Neural cell (in vitro differentiated cells): ENCODE data around the gene XDH. TPM values are rescaled to one million over a fixed set of nuclear protein-coding genes. Genes with fewer than 3 reads are reported as not detected.

Source experiments
- H2AFZ ChIP-seq: fragments of 200-600, 300-800 bp; sonication (generic), shearing (Covaris generic); 2 replicates; pipeline ENCODE4 v1.6.0; 2014; ENCODE audit warnings: low read depth, mild to moderate bottlenecking, antibody characterized with exemption, low read length, moderate library complexity
- H3F3A ChIP-seq: fragments of 200-600 bp; shearing (Covaris generic); 2 replicates; pipeline ENCODE4 v1.6.1; 2016; ENCODE audit warnings: mild to moderate bottlenecking, moderate library complexity, mixed read lengths, antibody characterized with exemption, low read length; ENCODE audit not compliant: insufficient read depth, poor library complexity, severe bottlenecking
- H3K27ac ChIP-seq: fragments of 200-600, 300-800 bp; sonication (generic), shearing (Covaris generic); 2 replicates; pipeline ENCODE4 v1.5.1; 2014; ENCODE audit warnings: mild to moderate bottlenecking, low read length, moderate library complexity
- H3K27me3 ChIP-seq: fragments of 300-800, 200-600 bp; sonication (generic), shearing (Covaris generic); 2 replicates; pipeline ENCODE4 v1.6.0; 2014; ENCODE audit warnings: mild to moderate bottlenecking, low read depth, low read length, moderate library complexity; ENCODE audit not compliant: insufficient read depth
- H3K36me3 ChIP-seq: fragments of 300-800, 200-600 bp; sonication (generic), shearing (Covaris generic); 2 replicates; pipeline ENCODE4 v1.5.1; 2014; ENCODE audit warnings: mild to moderate bottlenecking, antibody characterized with exemption, low read length, moderate library complexity; ENCODE audit not compliant: insufficient read depth
- H3K4me2 ChIP-seq: fragments of 300-800, 200-600 bp; sonication (generic), shearing (Covaris generic); 2 replicates; pipeline ENCODE4 v1.6.0; 2014; ENCODE audit warnings: mild to moderate bottlenecking, low read length
- H3K4me3 ChIP-seq: fragments of 300-800, 200-600 bp; sonication (generic), shearing (Covaris generic); 2 replicates; pipeline ENCODE4 v1.5.1; 2014; ENCODE audit warnings: mild to moderate bottlenecking, low read length, moderate library complexity
- H3K79me2 ChIP-seq: fragments of 200-600 bp; shearing (Covaris generic); replicated peaks from 2 replicates; pipeline ENCODE4 v1.6.0; 2014; ENCODE audit warnings: mild to moderate bottlenecking, low read length, moderate library complexity; ENCODE audit not compliant: insufficient read depth
- H3K9ac ChIP-seq: fragments of 300-800, 200-600 bp; sonication (generic), shearing (Covaris generic); 2 replicates; pipeline ENCODE4 v1.6.1; 2016; ENCODE audit warnings: mild to moderate bottlenecking, low read length, mixed read lengths
- H3K9me2 ChIP-seq: fragments of 200-600 bp; shearing (Covaris generic); 2 replicates; pipeline ENCODE4 v1.6.1; 2016; ENCODE audit warnings: mild to moderate bottlenecking, low read length, mixed read lengths; ENCODE audit not compliant: insufficient read depth
- H3K9me3 ChIP-seq: fragments of 200-600, 300-800 bp; sonication (generic), shearing (Covaris generic); 2 replicates; pipeline ENCODE4 v1.6.1; 2016; ENCODE audit warnings: mild to moderate bottlenecking, mixed run types, low read length, moderate library complexity, mixed read lengths
- H4K20me1 ChIP-seq: fragments of 200-600 bp; shearing (Covaris generic); 2 replicates; pipeline ENCODE4 v1.6.1; 2016; ENCODE audit warnings: mild to moderate bottlenecking, mixed run types; ENCODE audit not compliant: insufficient read depth
- EP300 ChIP-seq: fragments of 450-650 bp; conservative IDR thresholded peaks from 2 replicates; pipeline ENCODE4 v1.6.1; 2014; ENCODE audit warnings: antibody characterized with exemption, mild to moderate bottlenecking, moderate library complexity; ENCODE audit not compliant: poor library complexity, severe bottlenecking
- EZH2 ChIP-seq: fragments of 200-600, 300-800 bp; shearing (Covaris generic), sonication (generic); IDR thresholded peaks from 2 replicates; pipeline ENCODE4 v1.6.1; 2014; ENCODE audit warnings: antibody characterized with exemption, low read length, borderline replicate concordance, mild to moderate bottlenecking; ENCODE audit not compliant: insufficient read depth, poor library complexity, severe bottlenecking
- MXI1 ChIP-seq: fragments of 450-650 bp; conservative IDR thresholded peaks from 2 replicates; pipeline ENCODE4 v1.6.1; 2014; ENCODE audit warnings: antibody characterized with exemption, mild to moderate bottlenecking; ENCODE audit not compliant: poor library complexity, severe bottlenecking
- POLR2AphosphoS5 ChIP-seq: IDR thresholded peaks from 2 replicates; pipeline ENCODE4 v1.6.1; 2012
- RAD21 ChIP-seq: fragments of 450-650 bp; conservative IDR thresholded peaks from 2 replicates; pipeline ENCODE4 v1.6.1; 2014; ENCODE audit warnings: antibody characterized with exemption, mild to moderate bottlenecking, moderate library complexity
- SMC3 ChIP-seq: fragments of 450-650 bp; conservative IDR thresholded peaks from 2 replicates; pipeline ENCODE4 v1.6.1; 2014; ENCODE audit warnings: antibody characterized with exemption, mild to moderate bottlenecking, moderate library complexity; ENCODE audit not compliant: poor library complexity
- TAF1 ChIP-seq: IDR thresholded peaks from 2 replicates; pipeline ENCODE4 v1.6.1; 2012; ENCODE audit warnings: low read depth
- polyA plus RNA-seq: library from polyadenylated mRNA; depleted of rRNA; stranded (reverse); fragments of >200 nt; gene quantifications from 2 replicates; pipeline ENCODE4 v1.2.3, GENCODE V29; 2014
- TF ChIP-seq, protein P1 (sequence below): fragments of 450-650 bp; IDR thresholded peaks from 2 replicates; pipeline ENCODE4 v1.5.1; 2014; ENCODE audit warnings: antibody characterized with exemption, mild to moderate bottlenecking, moderate library complexity; ENCODE audit not compliant: poor library complexity, severe bottlenecking
- TF ChIP-seq, protein P2 (sequence below): IDR thresholded peaks from 2 replicates; pipeline ENCODE4 v1.6.1; 2012; ENCODE audit warnings: borderline replicate concordance

The XDH gene
- polyA plus RNA-seq, 1 donor from 2014 or later: 0.48 TPM

DNA sequence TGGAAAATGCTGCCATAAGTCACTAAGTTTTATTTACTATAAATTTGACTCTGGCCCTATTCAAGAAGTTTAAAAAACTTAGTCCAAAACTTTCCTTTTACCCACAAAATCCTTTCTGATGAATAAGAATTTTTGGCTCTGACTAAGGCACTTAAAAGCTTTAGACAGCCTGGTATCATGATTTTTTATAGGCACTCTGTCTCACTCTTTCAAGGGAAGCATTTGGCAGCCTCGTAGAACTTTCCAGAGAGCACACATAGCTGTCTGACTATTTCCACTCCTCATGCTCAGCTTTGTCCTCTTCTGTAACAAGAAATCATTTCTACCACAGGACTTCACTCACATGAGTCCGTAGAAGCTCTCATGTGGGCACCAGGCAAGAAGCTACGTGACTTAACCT, 32.3 kb upstream of the XDH start:
- Histone ChIP-seq H3K79me2 (no peaks in the 10 kb centered on the region), H4K20me1 (no peaks in the 10 kb centered on the region), H3K4me3 (no peak overlapping the region), H3K9me2 (no peaks in the 10 kb centered on the region), H3K9ac (no peak overlapping the region), H3K27ac (no peak overlapping the region), H3K36me3 (no peaks in the 10 kb centered on the region), H2AFZ (no peak overlapping the region), H3K9me3 (peaks cover 5% of the 10 kb centered on the region), H3K27me3 (no peaks in the 10 kb centered on the region), H3F3A (no peaks in the 10 kb centered on the region), H3K4me2 (no peak overlapping the region)
- TF ChIP-seq SMC3: no peak
- no peak for TF ChIP-seq POLR2AphosphoS5
- no peak for TF ChIP-seq EZH2
- TF ChIP-seq, protein P1, sequence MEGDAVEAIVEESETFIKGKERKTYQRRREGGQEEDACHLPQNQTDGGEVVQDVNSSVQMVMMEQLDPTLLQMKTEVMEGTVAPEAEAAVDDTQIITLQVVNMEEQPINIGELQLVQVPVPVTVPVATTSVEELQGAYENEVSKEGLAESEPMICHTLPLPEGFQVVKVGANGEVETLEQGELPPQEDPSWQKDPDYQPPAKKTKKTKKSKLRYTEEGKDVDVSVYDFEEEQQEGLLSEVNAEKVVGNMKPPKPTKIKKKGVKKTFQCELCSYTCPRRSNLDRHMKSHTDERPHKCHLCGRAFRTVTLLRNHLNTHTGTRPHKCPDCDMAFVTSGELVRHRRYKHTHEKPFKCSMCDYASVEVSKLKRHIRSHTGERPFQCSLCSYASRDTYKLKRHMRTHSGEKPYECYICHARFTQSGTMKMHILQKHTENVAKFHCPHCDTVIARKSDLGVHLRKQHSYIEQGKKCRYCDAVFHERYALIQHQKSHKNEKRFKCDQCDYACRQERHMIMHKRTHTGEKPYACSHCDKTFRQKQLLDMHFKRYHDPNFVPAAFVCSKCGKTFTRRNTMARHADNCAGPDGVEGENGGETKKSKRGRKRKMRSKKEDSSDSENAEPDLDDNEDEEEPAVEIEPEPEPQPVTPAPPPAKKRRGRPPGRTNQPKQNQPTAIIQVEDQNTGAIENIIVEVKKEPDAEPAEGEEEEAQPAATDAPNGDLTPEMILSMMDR: no peak
- TF ChIP-seq MXI1: no peak
- no peak for TF ChIP-seq RAD21
- TF ChIP-seq TAF1: no peak
- TF ChIP-seq, protein P2, sequence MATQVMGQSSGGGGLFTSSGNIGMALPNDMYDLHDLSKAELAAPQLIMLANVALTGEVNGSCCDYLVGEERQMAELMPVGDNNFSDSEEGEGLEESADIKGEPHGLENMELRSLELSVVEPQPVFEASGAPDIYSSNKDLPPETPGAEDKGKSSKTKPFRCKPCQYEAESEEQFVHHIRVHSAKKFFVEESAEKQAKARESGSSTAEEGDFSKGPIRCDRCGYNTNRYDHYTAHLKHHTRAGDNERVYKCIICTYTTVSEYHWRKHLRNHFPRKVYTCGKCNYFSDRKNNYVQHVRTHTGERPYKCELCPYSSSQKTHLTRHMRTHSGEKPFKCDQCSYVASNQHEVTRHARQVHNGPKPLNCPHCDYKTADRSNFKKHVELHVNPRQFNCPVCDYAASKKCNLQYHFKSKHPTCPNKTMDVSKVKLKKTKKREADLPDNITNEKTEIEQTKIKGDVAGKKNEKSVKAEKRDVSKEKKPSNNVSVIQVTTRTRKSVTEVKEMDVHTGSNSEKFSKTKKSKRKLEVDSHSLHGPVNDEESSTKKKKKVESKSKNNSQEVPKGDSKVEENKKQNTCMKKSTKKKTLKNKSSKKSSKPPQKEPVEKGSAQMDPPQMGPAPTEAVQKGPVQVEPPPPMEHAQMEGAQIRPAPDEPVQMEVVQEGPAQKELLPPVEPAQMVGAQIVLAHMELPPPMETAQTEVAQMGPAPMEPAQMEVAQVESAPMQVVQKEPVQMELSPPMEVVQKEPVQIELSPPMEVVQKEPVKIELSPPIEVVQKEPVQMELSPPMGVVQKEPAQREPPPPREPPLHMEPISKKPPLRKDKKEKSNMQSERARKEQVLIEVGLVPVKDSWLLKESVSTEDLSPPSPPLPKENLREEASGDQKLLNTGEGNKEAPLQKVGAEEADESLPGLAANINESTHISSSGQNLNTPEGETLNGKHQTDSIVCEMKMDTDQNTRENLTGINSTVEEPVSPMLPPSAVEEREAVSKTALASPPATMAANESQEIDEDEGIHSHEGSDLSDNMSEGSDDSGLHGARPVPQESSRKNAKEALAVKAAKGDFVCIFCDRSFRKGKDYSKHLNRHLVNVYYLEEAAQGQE: no peak
- TF ChIP-seq EP300: no peak

DNA sequence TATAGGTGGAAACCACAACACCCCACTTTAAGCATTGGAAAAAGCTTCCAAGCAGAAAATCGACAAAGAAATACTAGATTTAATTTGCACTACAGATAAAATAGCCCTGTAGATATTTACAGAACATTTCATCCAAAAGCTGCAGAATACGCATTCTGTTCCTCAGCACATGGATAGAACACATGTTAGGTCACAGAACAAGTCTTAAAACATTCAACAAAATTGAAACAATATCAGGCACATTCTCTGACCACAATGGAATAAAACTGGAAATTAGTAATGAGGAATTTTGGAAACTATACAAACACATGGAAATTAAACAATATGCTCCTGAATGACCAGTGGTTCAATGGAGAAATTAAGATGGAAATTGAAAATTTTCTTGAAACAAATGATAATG, 27.8 kb upstream of the XDH start:
- no peaks in the 10 kb centered on the region for H3K79me2 ChIP-seq
- no peak overlapping the region for H3K4me3 ChIP-seq
- H3K4me2 ChIP-seq: no peak overlapping the region
- H3K27me3 ChIP-seq: no peaks in the 10 kb centered on the region
- no peak overlapping the region for H2AFZ ChIP-seq
- H3K9me3 ChIP-seq: peaks cover 5% of the 10 kb centered on the region
- H3F3A ChIP-seq: no peaks in the 10 kb centered on the region
- TF ChIP-seq, protein P2: no peak
- no peak for TF ChIP-seq TAF1
- TF ChIP-seq EZH2: no peak
- no peak for TF ChIP-seq SMC3
- TF ChIP-seq, protein P1: no peak
- no peak for TF ChIP-seq RAD21
- no peak for TF ChIP-seq EP300
- no peak for TF ChIP-seq MXI1
- no peak for TF ChIP-seq POLR2AphosphoS5
- no peak overlapping the region for H3K27ac ChIP-seq
- H4K20me1 ChIP-seq: no peaks in the 10 kb centered on the region
- H3K36me3 ChIP-seq: no peaks in the 10 kb centered on the region
- H3K9me2 ChIP-seq: no peaks in the 10 kb centered on the region
- no peak overlapping the region for H3K9ac ChIP-seq
